Neuronal stem cell (in vitro differentiated cells): Measurements from ENCODE around the gene LSMEM2.

Experiments used
- DNase-seq: peaks from one replicate; pipeline ENCODE4 v3.0.0-alpha.2; 2013; ENCODE audit warnings: low spot score
- H2AFZ ChIP-seq: one replicate; pipeline ENCODE4 v1.6.1; 2013; ENCODE audit warnings: mild to moderate bottlenecking, low read length, inconsistent platforms
- H2AK5ac ChIP-seq: 2 replicates; pipeline ENCODE4 v1.6.1; 2013; ENCODE audit warnings: low read depth, mild to moderate bottlenecking, inconsistent platforms, low read length, moderate library complexity, mixed read lengths
- H2BK120ac ChIP-seq: 2 replicates; pipeline ENCODE4 v1.6.1; 2013; ENCODE audit warnings: low read depth, mild to moderate bottlenecking, inconsistent platforms, low read length, moderate library complexity, mixed read lengths
- H2BK12ac ChIP-seq: one replicate; pipeline ENCODE4 v1.6.1; 2013; ENCODE audit warnings: low read length, inconsistent platforms
- H2BK15ac ChIP-seq: 2 replicates; pipeline ENCODE4 v1.6.1; 2013; ENCODE audit warnings: mild to moderate bottlenecking, low read length, inconsistent platforms, mixed read lengths
- H2BK5ac ChIP-seq: one replicate; pipeline ENCODE4 v1.6.1; 2013; ENCODE audit warnings: inconsistent platforms, mild to moderate bottlenecking, low read length, moderate library complexity
- H3K14ac ChIP-seq: one replicate; pipeline ENCODE4 v1.6.1; 2013; ENCODE audit warnings: low read length, inconsistent platforms
- H3K18ac ChIP-seq: 2 replicates; pipeline ENCODE4 v1.6.1; 2013; ENCODE audit warnings: low read length, inconsistent platforms
- H3K23ac ChIP-seq: 2 replicates; pipeline ENCODE4 v1.6.1; 2013; ENCODE audit warnings: low read depth, mild to moderate bottlenecking, mixed read lengths, low read length, inconsistent platforms; ENCODE audit not compliant: poor library complexity
- H3K27ac ChIP-seq: replicated peaks from 3 replicates; pipeline ENCODE4 v1.5.1; 2013; ENCODE audit warnings: low read length, inconsistent platforms
- H3K27me3 ChIP-seq, 3 experiments: 2 replicates each; pipeline ENCODE4 v1.6.1; 2013; ENCODE audit warnings: low read length in 3 of 3, mild to moderate bottlenecking in 2 of 3, inconsistent platforms in 1 of 3, low read depth in 1 of 3, mixed read lengths in 1 of 3, moderate library complexity in 1 of 3; ENCODE audit not compliant: control insufficient read depth in 3 of 3, insufficient read depth in 3 of 3
- H3K36me3 ChIP-seq, 2 donors: replicated peaks in 1 of 2; 2 replicates each; pipeline ENCODE4 v1.6.1; 2013; ENCODE audit warnings: low read length in 2 of 2; ENCODE audit not compliant: control insufficient read depth in 2 of 2, insufficient read depth in 2 of 2
- H3K4ac ChIP-seq: 2 replicates; pipeline ENCODE4 v1.6.1; 2013; ENCODE audit warnings: inconsistent platforms, mild to moderate bottlenecking, low read length, moderate library complexity
- H3K4me1 ChIP-seq, 2 donors: 1 replicate in 1 of 2; 2 replicates in 1 of 2; pipeline ENCODE4 v1.6.1; 2013; ENCODE audit warnings: low read length in 2 of 2, low read depth in 1 of 2; ENCODE audit not compliant: control insufficient read depth in 2 of 2, insufficient read depth in 1 of 2
- H3K4me2 ChIP-seq: one replicate; pipeline ENCODE4 v1.6.1; 2013; ENCODE audit warnings: mild to moderate bottlenecking, low read length, inconsistent platforms; ENCODE audit not compliant: insufficient read depth, poor library complexity, severe bottlenecking
- H3K4me3 ChIP-seq, 2 donors: 2 replicates each; pipeline ENCODE4 v1.5.1; 2013; ENCODE audit warnings: low read length in 2 of 2, mild to moderate bottlenecking in 2 of 2, inconsistent platforms in 1 of 2, moderate library complexity in 1 of 2
- H3K79me1 ChIP-seq: one replicate; pipeline ENCODE4 v1.6.1; 2013; ENCODE audit warnings: low read depth, mild to moderate bottlenecking, inconsistent platforms, low read length, moderate library complexity
- H3K9ac ChIP-seq: one replicate; pipeline ENCODE4 v1.6.1; 2013; ENCODE audit warnings: mild to moderate bottlenecking, low read depth, low read length, inconsistent platforms; ENCODE audit not compliant: poor library complexity
- H3K9me3 ChIP-seq, 2 donors: replicated peaks in 1 of 2; 2 replicates each; pipeline versions ENCODE3 to v1.6.1; 2013; ENCODE audit warnings: low read length in 2 of 2, mild to moderate bottlenecking in 2 of 2, inconsistent platforms in 1 of 2, low read depth in 1 of 2, mixed read lengths in 1 of 2, moderate library complexity in 1 of 2; ENCODE audit not compliant: control insufficient read depth in 2 of 2, insufficient read depth in 1 of 2
- H4K8ac ChIP-seq: one replicate; pipeline ENCODE4 v1.6.1; 2013; ENCODE audit warnings: low read depth, mild to moderate bottlenecking, inconsistent platforms, low read length, moderate library complexity
- H4K91ac ChIP-seq: one replicate; pipeline ENCODE4 v1.6.1; 2013; ENCODE audit warnings: low read length, low read depth, mild to moderate bottlenecking, inconsistent platforms; ENCODE audit not compliant: poor library complexity
- WGBS, 2 donors: extraction: QIAGEN DNeasy Blood & Tissue Kit; methylation state at CpG; one replicate each; pipeline ENCODE4 v1.1.7; 2013; ENCODE audit warnings: missing lambda C conversion rate in 2 of 2, mixed read lengths in 1 of 2; ENCODE audit not compliant: insufficient read length in 2 of 2, insufficient replicate concordance in 1 of 2; ENCODE audit errors: extremely low coverage in 2 of 2; 5-methylcytosine and 5-hydroxymethylcytosine counted together

Gene LSMEM2

GRCh38 chr3:50318163-50318562 is 39.3 kb downstream of the LSMEM2 start:
- DNase-seq = no peak
- Histone ChIP-seq H3K18ac (peak overlapping the region; percentile 39), H2AK5ac (no peak overlapping the region), H3K23ac (peak overlapping the region; percentile 3), H3K4me3 (no peak overlapping the region), H2BK120ac (no peak overlapping the region), H3K4ac (no peak overlapping the region), H4K91ac (no peak overlapping the region), H3K9ac (no peak overlapping the region), H3K9me3 (peaks cover 0 to 4% of the 10 kb centered on the region in 2 donors), H3K27me3 (no peaks in the 10 kb centered on the region), H2BK5ac (no peak overlapping the region), H3K4me1 (peaks cover 21 to 35% of the 10 kb centered on the region in 2 donors), H2AFZ (no peak overlapping the region), H2BK12ac (no peak overlapping the region), H2BK15ac (no peak overlapping the region), H3K4me2 (no peak overlapping the region), H3K14ac (no peak overlapping the region), H3K36me3 (peaks cover 47 to 58% of the 10 kb centered on the region in 2 donors), H3K79me1 (peaks cover 34% of the 10 kb centered on the region), H3K27ac (no peak overlapping the region), H4K8ac (peak overlapping the region; percentile 84)
- no CpG with 5 or more reads among the region's 11 CpGs for WGBS, 2 donors

- H4K91ac ChIP-seq = no peak overlapping the region
These were observed 39.7 kb downstream of the LSMEM2 start for GRCh38 chr3:50318615-50319014.

GRCh38 chr3:50319181-50319893 is 40.5 kb downstream of the LSMEM2 start:
- no peak overlapping the region for H2BK120ac ChIP-seq
- H3K36me3 ChIP-seq = peaks cover 50 to 64% of the 10 kb centered on the region in 2 donors
- WGBS, 2 donors = no CpG with 5 or more reads among the region's 16 CpGs
- no peak overlapping the region for H3K27ac ChIP-seq
- H3K9ac ChIP-seq = no peak overlapping the region
- H2BK15ac ChIP-seq = no peak overlapping the region
- H3K4me1 ChIP-seq = peaks cover 27 to 38% of the 10 kb centered on the region in 2 donors
- no peak overlapping the region for H3K14ac ChIP-seq
- H2AFZ ChIP-seq = no peak overlapping the region
- no peak for DNase-seq
- no peak overlapping the region for H4K8ac ChIP-seq
- H3K79me1 ChIP-seq = peaks cover 37% of the 10 kb centered on the region
- H3K27me3 ChIP-seq = no peaks in the 10 kb centered on the region
- H3K9me3 ChIP-seq = peaks cover 0 to 4% of the 10 kb centered on the region in 2 donors
- peak overlapping the region; percentile 12 to 61 for H3K4me3 ChIP-seq
- H3K23ac ChIP-seq = no peak overlapping the region
- H2BK12ac ChIP-seq = no peak overlapping the region
- H3K18ac ChIP-seq = no peak overlapping the region
- H2AK5ac ChIP-seq = no peak overlapping the region
- H3K4me2 ChIP-seq = no peak overlapping the region
- H4K91ac ChIP-seq = no peak overlapping the region
- no peak overlapping the region for H3K4ac ChIP-seq
- no peak overlapping the region for H2BK5ac ChIP-seq

More at GRCh38 chr3:50318615-50319014, 39.7 kb downstream of the LSMEM2 start:
- Histone ChIP-seq H2AFZ (no peak overlapping the region), H3K9ac (peak overlapping the region; percentile 25), H3K27me3 (no peaks in the 10 kb centered on the region), H3K9me3 (peaks cover 0 to 4% of the 10 kb centered on the region in 2 donors), H3K4me3 (no peak overlapping the region), H3K36me3 (peaks cover 47 to 58% of the 10 kb centered on the region in 2 donors), H3K4me2 (no peak overlapping the region), H2BK120ac (no peak overlapping the region), H3K27ac (no peak overlapping the region), H3K18ac (no peak overlapping the region), H2AK5ac (peak overlapping the region; percentile 57), H3K14ac (no peak overlapping the region), H2BK12ac (no peak overlapping the region), H3K4me1 (peaks cover 24 to 35% of the 10 kb centered on the region in 2 donors), H2BK15ac (no peak overlapping the region), H2BK5ac (no peak overlapping the region), H4K8ac (no peak overlapping the region), H3K4ac (no peak overlapping the region), H3K79me1 (peaks cover 34% of the 10 kb centered on the region), H3K23ac (peak overlapping the region; percentile 32)
- WGBS, 2 donors = no CpG with 5 or more reads among the region's 10 CpGs
- DNase-seq = no peak

GRCh38 chr3:50319894-50320625 is 41.2 kb downstream of the LSMEM2 start:
- no peak overlapping the region for H2BK5ac ChIP-seq
- H3K18ac ChIP-seq = peak overlapping the region; percentile 76
- no peak overlapping the region for H2AFZ ChIP-seq
- peak overlapping the region; percentile 61 to 84 for H3K4me3 ChIP-seq
- peak overlapping the region; percentile 55 for H4K8ac ChIP-seq
- peak overlapping the region; percentile 95 for H3K4me2 ChIP-seq
- peaks cover 27 to 39% of the 10 kb centered on the region in 2 donors for H3K4me1 ChIP-seq
- peak overlapping the region; percentile 80 for H3K9ac ChIP-seq
- peak overlapping the region; percentile 93 for H2AK5ac ChIP-seq
- H4K91ac ChIP-seq = peak overlapping the region; percentile 94
- H3K14ac ChIP-seq = peak overlapping the region; percentile 57
- peaks cover 33% of the 10 kb centered on the region for H3K79me1 ChIP-seq
- peaks cover 0 to 4% of the 10 kb centered on the region in 2 donors for H3K9me3 ChIP-seq
- H2BK12ac ChIP-seq = peak overlapping the region; percentile 41
- H3K4ac ChIP-seq = no peak overlapping the region
- no CpG with 5 or more reads among the region's 29 CpGs for WGBS, 2 donors
- peak overlapping the region; percentile 90 for H2BK15ac ChIP-seq
- H3K36me3 ChIP-seq = peaks cover 46 to 63% of the 10 kb centered on the region in 2 donors
- peak overlapping the region; percentile 56 for H3K23ac ChIP-seq
- no peaks in the 10 kb centered on the region for H3K27me3 ChIP-seq
- no peak for DNase-seq
- H2BK120ac ChIP-seq = no peak overlapping the region
- H3K27ac ChIP-seq = peak overlapping the region; percentile 71
